GM19455 (cell line): ENCODE measurements around the gene GBA2.

Source experiments
- ATAC-seq: cut with Tn5 transposase; IDR thresholded peaks from one replicate; pipeline ENCODE4 v1.9.1; 2021; ENCODE audit not compliant: unreplicated experiment

GBA2 gene

DNA sequence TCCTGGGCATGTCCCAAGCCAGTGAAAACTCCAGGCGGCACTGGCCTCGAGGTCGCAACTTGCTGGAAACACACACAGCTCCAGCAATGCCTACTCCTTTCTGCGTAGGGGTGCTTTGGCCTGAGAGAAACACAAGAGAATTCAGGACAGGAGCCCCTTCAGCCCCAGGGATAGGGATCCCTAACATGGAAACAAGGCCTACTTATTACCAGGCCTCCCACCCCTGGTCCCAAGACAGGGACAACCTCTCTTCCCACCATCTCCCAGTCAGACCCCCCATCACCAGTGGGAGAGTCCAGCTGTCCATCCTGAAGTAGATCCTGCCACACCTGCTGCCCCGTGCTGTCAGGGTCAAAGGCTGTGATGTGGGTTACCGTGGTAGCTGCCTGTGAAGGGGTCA, 8.8 kb downstream of the GBA2 start:
- ATAC-seq: no peak

DNA sequence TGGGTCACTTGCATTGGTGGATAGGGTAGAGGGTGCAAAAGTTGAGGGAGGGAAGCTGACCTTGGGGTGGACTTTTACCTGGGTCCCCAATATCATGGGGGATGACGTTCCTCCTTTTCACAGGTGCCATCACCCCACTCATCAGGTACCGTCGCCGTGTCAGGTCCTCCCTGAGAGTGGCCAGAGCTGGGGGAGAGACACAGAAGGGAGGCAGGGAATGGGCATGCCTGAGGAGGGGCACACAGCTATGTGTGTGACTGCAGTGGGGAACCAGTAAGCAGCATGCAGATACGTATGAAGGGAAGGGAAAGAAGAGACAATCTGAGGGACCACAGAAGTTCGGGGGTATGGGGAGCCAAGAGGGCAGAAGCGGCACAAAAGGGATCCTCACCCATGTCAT, 10.1 kb downstream of the GBA2 start:
- no peak for ATAC-seq

DNA sequence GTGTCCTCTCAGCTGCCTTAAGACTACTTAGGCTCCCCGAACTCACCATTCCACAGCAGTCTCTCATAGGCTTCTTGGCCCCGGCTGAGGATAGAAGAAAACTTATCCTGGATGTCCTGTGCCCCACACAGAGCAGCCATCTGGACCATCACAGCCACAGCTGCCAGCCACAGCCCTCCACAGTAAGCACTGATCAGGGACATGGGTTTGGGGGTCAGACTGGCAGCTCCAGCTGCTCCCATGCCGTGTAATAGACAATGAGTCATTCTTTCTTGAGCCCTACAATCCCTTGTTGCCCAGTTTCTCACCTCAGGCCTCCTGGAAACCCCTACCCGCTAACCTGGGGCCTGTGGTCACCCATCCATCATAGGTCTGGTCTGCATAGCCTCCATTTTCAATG, 10.8 kb downstream of the GBA2 start:
- ATAC-seq: no peak

DNA sequence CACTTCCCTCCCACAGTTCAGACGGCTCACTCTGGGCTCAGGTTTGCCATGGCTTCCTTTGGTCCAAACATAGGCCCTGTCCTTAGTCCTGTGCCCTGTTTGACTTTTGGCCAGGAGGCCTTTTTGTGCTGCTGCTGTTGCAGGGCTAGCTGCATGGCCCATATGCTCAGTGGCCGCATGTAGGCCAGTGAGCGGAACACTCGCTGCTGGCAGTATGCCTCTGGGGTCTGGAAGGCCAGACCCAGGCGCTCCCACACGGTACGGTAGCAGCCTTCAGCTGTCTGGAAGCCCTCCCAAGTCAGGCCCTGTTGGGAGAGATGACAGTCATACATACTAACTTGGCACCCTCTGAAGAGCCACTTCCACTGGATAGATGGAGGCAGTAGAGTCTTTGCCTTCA, 11.9 kb downstream of the GBA2 start:
- no peak for ATAC-seq

DNA sequence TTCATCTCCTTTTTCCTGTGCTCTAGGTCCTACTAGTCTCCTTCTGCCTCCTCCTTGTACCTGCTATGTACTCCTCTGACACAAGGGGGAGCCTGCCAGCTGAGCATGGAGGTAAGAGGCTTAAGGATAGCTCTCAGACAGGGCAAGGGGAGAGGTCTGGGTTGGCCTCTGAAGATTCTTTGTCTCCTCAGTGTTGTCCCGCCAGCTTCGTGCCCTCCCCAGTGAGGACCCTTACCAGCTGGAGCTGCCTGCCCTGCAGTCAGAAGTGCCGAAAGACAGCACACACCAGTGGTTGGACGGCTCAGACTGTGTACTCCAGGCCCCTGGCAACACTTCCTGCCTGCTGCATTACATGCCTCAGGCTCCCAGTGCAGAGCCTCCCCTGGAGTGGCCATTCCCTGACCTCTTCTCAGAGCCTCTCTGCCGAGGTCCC, 12.8 kb downstream of the GBA2 start:
- no peak for ATAC-seq

DNA sequence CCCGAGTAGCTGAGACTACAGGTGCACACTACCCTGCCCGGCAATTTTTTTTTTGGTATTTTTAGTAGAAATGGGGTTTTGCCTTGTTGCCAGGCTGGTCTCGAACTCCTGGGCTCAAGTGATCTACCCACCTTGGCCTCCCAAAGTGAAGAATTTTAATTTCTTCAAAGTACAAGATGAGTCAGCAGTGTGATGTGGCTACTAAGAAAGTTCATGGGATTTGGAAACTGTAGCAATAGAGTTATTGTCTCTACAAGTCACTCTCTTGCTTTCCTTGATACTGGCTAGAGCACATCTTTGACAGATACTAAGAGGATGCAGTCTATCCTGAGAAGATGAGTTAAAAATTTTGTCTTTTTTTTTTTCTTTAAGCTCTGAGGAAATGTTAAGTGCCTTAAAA, 14.9 kb downstream of the GBA2 start:
- ATAC-seq: no peak

DNA sequence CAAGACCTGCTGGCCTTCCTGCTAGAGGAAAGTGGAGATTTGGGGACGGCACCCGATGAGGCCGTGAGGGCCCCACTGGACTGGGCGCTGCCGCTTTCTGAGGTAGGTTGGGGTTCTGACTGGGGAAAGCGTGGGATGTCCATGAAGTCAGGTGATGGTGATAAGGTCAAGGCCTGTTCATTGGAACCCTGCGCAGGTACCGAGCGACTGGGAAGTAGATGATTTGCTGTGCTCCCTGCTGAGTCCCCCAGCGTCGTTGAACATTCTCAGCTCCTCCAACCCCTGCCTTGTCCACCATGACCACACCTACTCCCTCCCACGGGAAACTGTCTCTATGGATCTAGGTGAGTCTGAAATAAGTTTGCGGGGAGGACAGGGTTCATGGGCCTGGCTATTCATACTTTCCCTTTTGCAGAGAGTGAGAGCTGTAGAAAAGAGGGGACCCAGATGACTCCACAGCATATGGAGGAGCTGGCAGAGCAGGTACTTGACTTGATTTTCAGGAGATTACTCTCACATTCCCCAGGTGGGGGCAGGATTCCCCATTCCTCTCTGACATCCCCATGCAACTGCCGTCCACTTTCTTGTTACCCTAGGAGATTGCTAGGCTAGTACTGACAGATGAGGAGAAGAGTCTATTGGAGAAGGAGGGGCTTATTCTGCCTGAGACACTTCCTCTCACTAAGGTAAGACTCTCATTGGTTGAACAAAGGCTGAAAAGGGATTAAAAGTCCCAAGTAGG, 16.1 kb downstream of the GBA2 start:
- peak; percentile 13 for ATAC-seq

DNA sequence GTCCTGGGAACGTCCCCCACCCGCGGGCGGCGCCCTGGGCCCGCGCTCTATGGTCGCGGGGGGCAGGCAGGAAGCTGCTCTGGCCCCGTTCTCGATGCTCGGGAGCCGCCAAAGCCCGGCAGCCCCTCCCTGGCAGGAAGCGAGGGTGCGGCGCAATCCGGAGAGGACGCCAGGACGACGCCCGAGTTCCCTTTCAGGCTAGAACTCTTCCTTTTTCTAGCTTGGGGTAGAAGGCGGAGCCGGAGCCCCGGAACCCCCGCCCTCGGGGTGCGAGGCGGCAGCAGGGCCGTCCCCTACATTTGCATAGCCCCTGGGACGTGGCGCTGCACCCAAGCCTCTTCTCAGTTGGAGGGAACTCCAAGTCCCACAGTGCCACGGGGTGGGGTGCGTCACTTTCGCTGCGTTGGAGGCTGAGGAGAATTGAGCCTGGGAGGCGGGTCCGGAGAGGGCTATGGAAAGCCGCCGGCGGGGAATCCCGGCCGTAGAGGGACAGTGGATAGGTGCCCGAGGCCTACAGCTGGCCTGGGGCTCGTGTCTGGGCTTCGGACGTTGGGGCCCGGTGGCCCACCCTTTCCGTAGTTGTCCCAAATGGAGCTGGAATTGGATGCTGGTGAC, 16.7 kb downstream of the GBA2 start, which contains the start of the genes CREB3 and TLN1:
TSS of gene CREB3 (plus strand) at position 482 of the 615 bp plus-strand sequence. CDS start at position 589, 107 bp downstream.
TSS of gene TLN1 (minus strand) at position 11 of the 615 bp plus-strand sequence. CDS start 6,501 bp downstream, outside the sequence.
- ATAC-seq: peak; percentile 83

DNA sequence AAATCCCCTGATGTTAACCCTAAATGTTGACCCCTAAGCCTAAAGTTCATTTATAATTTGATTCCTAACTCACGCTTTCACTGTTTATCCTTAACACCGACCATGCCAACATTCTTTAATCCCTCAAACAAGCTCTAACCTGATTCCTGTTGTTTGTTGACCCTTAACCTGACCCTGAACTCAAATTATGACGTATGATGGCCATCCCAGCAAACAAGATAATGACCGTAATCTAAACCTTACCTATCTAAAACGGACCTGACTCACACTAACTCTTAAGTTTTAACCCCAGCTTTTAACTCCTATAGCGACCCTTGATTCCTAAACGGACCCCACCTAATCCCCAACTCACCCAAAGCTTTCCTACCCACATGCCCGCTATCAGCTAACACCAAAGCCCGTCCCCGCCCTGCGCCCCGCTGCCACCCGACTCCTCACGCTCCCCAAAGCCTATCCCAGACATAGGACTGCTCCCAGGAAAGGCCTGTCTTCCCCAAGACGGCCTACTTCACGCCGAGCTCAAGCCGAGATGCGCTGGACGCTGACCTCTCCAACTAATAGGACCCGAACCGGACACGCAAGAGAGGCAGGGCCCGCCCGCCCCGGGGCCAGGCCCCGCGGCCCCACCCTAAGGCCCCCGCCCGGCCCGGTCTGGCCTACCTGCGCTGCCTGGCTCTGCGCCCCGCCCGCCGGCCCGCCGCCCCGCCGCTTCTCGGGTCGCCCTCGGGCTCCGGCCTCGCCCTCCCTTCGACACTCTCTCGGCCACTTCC, 17.4 kb downstream of the GBA2 start:
- peak; percentile 0 for ATAC-seq

DNA sequence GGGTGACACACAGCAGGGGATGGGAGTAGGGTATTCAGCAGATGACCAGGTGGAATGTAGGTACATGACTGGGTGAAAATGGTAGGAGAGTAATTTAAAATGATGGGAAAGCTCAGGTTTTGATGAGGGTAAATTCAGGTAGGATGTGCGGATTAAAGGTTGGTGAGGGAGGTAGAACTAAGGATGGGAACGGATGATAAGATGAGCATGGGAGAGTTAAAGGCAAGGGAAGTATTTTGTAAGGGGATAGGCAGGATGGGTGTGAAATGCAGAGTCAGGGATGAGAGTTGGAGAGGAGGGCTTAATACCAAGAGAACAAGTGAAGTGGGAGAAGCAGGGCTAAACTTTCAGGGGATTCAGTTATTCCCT, 18.6 kb downstream of the GBA2 start:
- ATAC-seq: no peak

DNA sequence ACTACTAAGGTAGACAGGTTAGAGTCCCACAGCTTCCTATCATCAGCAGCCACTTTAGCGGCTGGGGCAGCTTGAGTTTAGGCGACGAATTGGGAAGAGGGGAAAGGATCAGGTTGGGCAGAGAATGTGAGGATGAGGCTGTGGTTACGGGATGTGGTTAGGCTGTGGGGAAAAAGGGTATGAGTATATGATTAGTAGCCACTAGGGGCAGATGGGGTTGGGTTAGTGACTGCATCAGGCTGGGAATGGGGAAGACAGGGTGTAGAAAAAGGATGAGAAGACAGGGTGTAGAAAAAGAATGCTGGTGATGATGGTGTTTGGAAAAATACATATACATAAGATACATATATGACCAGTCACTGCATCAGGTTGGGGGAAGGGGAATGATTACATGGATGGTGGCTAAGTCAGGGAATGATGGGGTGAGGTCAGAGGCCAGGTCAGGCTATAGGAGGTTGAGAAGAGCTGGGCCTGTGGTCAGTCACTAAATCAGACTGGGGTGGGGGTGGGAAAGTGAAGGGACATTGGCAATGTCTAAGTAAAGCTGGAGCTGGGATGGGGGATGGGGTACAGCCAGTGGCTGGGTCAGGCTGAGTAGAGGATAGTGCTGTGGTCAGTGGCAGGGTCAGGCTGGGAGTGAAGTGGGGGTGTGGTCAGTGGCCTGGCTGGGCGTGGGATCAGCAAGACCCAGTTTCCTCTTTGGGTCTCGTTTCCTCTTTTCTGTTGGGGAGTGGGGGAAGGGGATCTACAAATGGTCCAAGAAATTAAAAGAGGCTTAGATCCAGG, 19.1 kb downstream of the GBA2 start:
- ATAC-seq: no peak

DNA sequence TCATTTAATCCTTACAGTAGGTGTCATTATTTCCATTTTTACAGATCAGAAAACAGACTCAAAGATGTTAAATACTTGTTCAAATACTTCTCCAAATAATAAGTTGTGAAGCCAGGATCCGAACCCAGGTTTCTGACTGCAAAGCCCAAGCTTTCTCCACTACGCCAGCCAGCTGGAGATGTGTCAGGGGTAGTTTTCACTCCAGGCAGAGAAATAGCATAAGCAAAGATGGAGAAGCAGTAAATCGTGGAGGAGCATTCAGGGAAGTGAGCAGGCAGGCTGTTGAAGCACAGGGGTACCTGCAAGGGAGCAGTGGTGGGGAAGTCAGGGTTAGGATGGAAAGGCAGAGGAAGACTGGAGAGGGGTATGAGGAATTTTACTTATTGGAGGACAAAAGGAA, 19.9 kb downstream of the GBA2 start:
- no peak for ATAC-seq

DNA sequence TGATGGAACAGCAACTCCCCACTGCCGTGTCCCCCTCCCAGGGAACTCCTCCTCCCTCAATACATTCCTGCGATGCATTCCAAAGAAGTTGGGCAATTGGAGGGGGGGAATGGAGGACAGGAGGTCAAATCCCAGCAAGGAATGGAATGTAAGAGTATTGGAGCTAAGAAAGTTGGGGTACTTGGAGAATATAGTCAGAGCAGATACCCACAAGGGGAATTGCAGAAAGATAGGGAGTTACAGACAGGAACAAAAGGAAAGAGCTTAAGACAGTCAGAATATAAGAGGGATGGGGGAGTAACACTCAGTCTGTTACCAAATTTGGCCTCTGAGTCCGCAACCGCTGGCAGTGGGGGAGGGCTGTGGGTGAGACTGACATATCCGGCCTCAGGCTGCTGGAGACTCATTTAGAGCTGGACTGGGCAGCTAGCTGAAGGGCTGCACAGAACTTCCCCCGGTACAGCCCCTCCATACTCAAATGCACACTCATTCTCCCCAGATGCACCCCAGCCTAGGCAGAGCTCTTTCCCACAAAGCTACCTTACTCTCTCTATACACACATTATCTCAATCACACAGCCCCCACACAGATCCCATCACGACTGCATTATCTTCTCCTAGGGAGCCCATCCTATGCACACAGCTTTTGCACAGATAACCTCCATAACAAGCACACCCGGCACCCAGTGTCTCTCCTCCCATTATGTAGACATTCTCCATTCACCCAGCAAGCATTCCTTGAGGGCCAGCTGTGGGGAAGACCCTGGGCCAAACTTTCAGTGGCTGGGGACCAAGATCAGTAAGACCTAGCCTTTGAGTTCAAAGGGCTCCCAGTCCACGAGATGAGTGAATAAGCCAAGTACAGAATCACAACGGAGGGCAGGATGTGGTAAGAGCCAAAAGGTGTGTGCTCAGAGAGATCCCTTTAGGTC, 20.7 kb downstream of the GBA2 start:
- no peak for ATAC-seq

DNA sequence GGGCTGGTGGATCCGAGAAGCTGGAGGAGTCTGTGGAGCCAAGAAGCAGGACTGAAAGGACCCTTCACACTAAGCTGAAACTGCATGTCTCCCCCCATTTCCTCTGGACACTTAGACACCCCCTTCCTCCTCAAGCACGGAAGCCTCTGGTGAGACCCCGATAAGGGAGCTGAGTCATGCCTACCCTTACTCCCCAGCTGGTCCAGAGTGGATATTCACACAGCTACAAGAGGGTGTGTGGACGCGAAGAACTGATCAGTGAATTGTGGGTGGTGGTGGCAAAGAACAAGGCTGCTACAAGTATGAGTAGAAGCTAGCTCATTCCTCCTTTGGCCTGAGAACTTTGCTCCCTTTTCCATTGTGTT, 21.4 kb downstream of the GBA2 start:
- no peak for ATAC-seq

DNA sequence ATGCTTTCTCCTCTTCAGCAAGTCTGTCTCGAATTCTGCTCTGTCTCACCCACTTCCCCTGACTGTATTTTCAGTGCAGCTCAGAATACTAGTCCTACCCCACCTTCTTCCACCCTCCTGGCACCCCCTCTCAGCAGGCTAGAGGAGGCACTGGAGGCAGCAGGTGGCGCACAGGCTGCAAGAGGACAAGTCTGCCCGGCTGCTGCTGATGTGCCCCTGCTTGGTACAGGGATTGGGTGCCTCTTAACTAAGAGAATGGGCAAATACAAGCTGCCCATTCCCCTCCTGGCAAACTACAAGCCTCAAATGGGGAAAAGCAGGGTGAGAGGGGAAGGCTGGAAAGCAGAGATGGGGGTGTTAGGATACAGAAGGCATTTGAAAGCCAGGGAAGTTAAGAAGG, 22.1 kb downstream of the GBA2 start:
- ATAC-seq: no peak

DNA sequence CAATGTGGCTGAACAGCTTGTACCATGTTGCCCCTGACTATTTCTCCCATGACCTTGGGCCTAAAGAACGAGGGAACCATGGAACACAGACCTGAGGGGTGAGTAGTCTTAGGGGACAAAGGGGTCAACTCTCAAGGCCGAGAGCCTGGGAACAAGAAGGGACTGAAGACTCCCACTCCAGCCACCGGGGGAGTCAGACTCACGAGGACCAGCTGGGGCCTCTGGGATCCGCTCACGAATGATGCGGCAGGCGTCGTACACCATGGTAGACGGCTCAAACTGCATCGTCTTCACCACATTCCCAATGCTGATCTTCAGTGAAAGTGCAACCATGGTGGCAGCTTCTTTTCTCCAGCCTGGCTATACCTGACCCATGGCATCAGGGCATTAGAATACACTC, 23.7 kb downstream of the GBA2 start:
- ATAC-seq: no peak

DNA sequence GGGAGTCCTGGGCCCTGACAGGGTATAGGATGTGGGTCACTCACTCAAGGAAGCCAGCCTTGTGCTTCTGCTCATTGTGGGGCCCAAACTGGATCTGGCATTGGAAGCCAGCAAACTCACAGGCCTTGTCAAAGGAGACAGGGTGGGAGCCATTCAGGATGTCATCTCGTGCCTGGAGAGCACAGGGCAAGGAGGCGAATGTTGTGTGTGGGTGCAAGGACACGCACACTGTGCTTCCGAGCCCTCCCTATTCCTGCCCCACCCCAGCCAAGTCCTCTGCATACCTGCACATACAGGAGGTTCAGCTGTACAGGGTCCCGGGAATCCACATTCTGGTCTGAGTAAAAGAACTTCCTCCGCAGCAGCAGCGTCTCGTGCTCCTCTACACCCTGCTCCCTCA, 25.1 kb downstream of the GBA2 start:
- no peak for ATAC-seq

DNA sequence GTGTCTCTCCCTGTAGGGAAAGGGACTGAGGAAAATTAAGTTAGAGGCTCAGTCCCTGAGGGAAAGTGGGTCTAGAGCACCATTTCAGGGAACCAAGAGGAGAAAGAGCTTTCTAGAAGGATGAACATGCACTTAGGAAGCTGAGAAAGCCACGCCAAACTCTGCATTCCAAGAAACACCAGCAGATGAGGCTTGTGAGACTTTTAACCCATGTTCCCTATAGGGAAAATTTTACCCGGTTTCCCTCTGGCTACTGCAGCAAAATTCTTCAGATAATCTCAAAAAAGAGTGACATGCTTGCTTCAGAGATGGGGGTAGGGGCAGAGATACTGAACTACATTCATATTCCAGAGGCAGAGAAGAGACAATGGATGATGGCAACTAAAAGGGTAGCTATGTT, 25.6 kb downstream of the GBA2 start:
- ATAC-seq: no peak

DNA sequence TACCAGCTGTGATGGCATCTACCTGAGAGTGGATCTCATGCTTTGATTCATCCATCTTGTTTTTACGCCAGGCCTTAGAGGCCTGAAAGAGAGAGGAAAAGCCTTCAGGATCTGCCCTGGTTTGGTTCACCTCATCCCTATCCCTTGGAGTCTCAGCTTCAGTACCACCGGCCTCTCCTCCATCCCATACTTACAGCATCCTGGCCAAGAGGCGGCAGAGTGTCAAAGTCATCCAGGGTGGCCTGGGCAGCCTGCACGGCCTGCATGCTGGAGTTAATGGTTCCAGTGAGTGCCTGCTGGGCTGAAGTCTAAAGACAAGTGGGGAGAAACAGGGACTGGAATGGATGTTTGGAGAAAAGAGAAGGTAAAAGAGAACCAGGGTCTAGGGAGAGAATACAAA, 29.5 kb downstream of the GBA2 start:
- no peak for ATAC-seq
